Thyroid gland (tissue), 4 donors: ENCODE results near the gene FBXO31. TPM values are rescaled to one million over a fixed set of nuclear protein-coding genes. Genes with fewer than 3 reads are reported as not detected.
A peak's percentile ranks its signal among the peaks of the same experiment; 100 is the strongest.

Source experiments
- DNase-seq, 2 donors: peaks; one replicate each; pipeline ENCODE4 v3.0.0-alpha.2; 2019
- H3K27ac ChIP-seq, 3 donors: fragments of 200-600 bp; sonication (generic); 1 replicate in 2 of 3; 2 replicates in 1 of 3; pipeline ENCODE4 v1.5.1; 2016 to 2019; ENCODE audit warnings: mild to moderate bottlenecking in 1 of 3, moderate library complexity in 1 of 3
- H3K27me3 ChIP-seq: fragments of 200-600 bp; sonication (generic); one replicate; pipeline ENCODE4 v1.5.1; 2019
- H3K36me3 ChIP-seq, 2 donors: fragments of 200-600 bp; sonication (generic); one replicate each; pipeline ENCODE4 v1.5.1; 2016 to 2019
- H3K4me1 ChIP-seq, 2 donors: fragments of 200-600 bp; sonication (generic); one replicate each; pipeline ENCODE4 v1.5.1; 2017 to 2019
- H3K4me3 ChIP-seq, 3 donors: fragments of 200-600 bp; sonication (generic); replicated peaks in 1 of 3; 1 replicate in 2 of 3; 2 replicates in 1 of 3; pipeline ENCODE4 v1.5.1; 2016; ENCODE audit warnings: mild to moderate bottlenecking in 1 of 3
- H3K9me3 ChIP-seq: fragments of 200-600 bp; sonication (generic); one replicate; pipeline ENCODE4 v1.5.1; 2017
- POLR2A ChIP-seq, 2 donors: fragments of 450-650 bp; IDR thresholded peaks; one replicate each; pipeline ENCODE4 v1.6.1; 2017; ENCODE audit warnings: antibody characterized with exemption in 2 of 2, mild to moderate bottlenecking in 2 of 2, moderate library complexity in 1 of 2
- WGBS, 2 donors: methylation state at CpG; one replicate each; pipeline ENCODE4 v1.1.5; 2017; 5-methylcytosine and 5-hydroxymethylcytosine counted together
- intact Hi-C: fragments of 100-400 bp; cut with DNase I; formaldehyde crosslinking; loops from one replicate; pipeline ENCODE4 v1.15.1; 2023
- total RNA-seq, 4 donors: library from RNA; depleted of rRNA; stranded (reverse); fragments of >200 nt; gene quantifications; one replicate each; pipeline ENCODE4 v1.2.3, GENCODE V29; 2016
- TF ChIP-seq, protein P1 (sequence below), 6 experiments: fragments of 200-600 bp in 3 of 6; fragments of 450-650 bp in 3 of 6; sonication (generic) in 3 of 6; IDR thresholded peaks; one replicate each; pipeline ENCODE4 v1.5.1; 2016 to 2019; ENCODE audit warnings: antibody characterized with exemption in 6 of 6, mild to moderate bottlenecking in 2 of 6, inconsistent platforms in 1 of 6, moderate library complexity in 1 of 6

FBXO31 gene
- total RNA-seq, 4 donors from 2014 or later: 23.8 to 62.5 (median 54.9) TPM

DNA sequence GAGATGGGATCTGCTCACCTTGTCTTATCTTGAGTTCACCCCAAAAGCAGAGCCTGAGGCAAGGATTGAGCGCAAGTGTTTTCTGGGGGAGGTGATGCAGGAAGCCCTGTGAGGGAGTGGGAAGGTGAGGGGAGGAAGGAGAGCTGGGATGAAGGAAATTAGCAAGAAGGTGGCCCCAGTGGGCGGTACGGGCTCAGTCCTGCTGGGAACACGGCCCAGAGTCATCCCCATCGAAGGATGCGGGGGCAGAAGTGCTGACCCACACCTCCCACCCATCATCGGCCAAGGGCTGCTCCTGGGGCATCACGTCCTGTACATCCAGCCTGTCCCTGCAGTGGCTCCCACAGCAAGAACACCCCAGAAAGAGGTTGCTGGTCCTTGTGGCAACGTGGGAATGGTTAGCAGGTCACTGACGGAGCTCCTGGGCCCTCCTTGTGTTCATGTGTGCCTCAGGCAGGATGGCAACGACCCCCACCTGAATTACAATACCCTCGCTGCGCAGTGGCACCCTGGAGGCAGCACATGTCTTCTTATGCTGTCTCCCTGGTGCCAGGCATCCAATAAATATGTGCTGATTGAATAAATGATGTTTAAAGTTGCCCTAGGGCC is 84.6 kb downstream of the FBXO31 start:
- no peaks in the 10 kb centered on the region for H3K9me3 ChIP-seq
- intact Hi-C loops: no loop called here
- WGBS, 2 donors: 77 to 92% methylated on average over 13 of the region's 13 CpGs
- H3K27me3 ChIP-seq: no peaks in the 10 kb centered on the region
- H3K27ac ChIP-seq: no peak overlapping the region
- TF ChIP-seq, protein P1, sequence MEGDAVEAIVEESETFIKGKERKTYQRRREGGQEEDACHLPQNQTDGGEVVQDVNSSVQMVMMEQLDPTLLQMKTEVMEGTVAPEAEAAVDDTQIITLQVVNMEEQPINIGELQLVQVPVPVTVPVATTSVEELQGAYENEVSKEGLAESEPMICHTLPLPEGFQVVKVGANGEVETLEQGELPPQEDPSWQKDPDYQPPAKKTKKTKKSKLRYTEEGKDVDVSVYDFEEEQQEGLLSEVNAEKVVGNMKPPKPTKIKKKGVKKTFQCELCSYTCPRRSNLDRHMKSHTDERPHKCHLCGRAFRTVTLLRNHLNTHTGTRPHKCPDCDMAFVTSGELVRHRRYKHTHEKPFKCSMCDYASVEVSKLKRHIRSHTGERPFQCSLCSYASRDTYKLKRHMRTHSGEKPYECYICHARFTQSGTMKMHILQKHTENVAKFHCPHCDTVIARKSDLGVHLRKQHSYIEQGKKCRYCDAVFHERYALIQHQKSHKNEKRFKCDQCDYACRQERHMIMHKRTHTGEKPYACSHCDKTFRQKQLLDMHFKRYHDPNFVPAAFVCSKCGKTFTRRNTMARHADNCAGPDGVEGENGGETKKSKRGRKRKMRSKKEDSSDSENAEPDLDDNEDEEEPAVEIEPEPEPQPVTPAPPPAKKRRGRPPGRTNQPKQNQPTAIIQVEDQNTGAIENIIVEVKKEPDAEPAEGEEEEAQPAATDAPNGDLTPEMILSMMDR (IDR thresholded peaks at IDR 0.05): no peak
- TF ChIP-seq POLR2A (IDR thresholded peaks at IDR 0.05): no peak
- H3K4me1 ChIP-seq: no peaks in the 10 kb centered on the region
- no peak overlapping the region for H3K4me3 ChIP-seq
- no peaks in the 10 kb centered on the region for H3K36me3 ChIP-seq
- DNase-seq: no peak

DNA sequence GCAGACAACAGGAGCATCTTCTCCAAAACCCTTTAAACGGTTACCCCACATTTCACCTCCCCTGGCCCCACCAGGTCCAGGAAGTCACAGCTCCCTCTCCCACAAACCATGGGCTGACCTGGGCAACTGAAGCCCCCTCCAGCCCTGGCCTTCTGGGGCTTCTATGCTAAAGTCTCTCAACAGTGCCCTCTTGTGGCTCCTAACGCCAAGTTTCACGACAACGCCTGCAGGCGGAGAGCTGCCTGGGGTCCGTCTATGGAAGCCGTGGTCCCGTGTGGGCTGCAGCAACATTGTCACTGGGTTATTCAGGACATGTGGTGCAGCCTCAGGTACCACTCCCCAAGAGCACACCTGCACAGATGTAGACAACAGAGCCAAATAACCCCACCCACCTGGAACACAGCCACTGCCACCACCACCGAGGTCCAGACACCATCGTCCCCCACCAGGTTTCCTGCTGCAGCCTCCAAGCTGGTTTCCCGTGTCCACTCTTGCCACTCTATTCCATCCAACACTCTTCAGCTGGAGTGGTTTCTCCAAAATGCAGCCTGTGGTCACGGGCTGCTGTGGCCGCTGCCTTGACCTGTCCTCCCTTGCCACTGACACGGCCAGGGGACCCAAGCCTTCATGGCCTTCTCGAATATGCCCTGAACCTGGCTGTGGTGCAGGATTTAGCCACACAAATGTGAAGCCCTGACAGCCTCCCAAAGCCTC is 85.5 kb downstream of the FBXO31 start:
- intact Hi-C loops: no loop called here
- Histone ChIP-seq H3K4me1 (no peaks in the 10 kb centered on the region), H3K27ac (no peak overlapping the region), H3K36me3 (no peaks in the 10 kb centered on the region), H3K27me3 (no peaks in the 10 kb centered on the region), H3K9me3 (no peaks in the 10 kb centered on the region), H3K4me3 (no peak overlapping the region)
- peak in 1 of 2 donors; percentile 14 for DNase-seq
- WGBS, 2 donors: 49 to 51% methylated on average over 14 to 15 of the region's 15 CpGs
- TF ChIP-seq, protein P1 (IDR thresholded peaks at IDR 0.05): peak in 2 of 6 experiments; percentile 30 to 54
- TF ChIP-seq POLR2A (IDR thresholded peaks at IDR 0.05): no peak

DNA sequence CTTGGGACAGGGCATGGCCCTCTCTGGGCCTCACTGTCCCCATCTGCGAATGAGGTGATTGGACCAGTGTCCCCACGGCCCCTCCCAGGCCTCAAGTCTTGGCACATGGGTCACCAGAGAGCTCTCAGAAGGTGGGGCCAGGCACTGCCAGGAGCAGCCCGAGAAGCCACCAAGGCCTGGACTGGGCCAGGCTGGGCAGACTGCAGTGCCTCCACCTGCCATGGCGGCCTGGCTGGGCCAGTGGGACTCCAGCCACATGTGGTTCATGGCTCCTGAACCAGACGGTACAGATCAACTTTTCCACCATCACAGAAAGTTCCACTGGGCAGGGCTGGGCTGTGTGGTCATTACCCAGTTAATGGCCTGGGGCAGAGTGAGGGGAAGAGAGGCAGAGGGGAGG is 86.2 kb downstream of the FBXO31 start:
- H3K9me3 ChIP-seq: no peaks in the 10 kb centered on the region
- intact Hi-C loops: no loop called here
- H3K27ac ChIP-seq: no peak overlapping the region
- no peaks in the 10 kb centered on the region for H3K27me3 ChIP-seq
- no peak for DNase-seq
- no peaks in the 10 kb centered on the region for H3K4me1 ChIP-seq
- 76 to 89% methylated on average over 2 of the region's 5 CpGs for WGBS, 2 donors
- no peaks in the 10 kb centered on the region for H3K36me3 ChIP-seq
- no peak overlapping the region for H3K4me3 ChIP-seq
- no peak for TF ChIP-seq POLR2A (IDR thresholded peaks at IDR 0.05)
- TF ChIP-seq, protein P1 (IDR thresholded peaks at IDR 0.05): no peak

DNA sequence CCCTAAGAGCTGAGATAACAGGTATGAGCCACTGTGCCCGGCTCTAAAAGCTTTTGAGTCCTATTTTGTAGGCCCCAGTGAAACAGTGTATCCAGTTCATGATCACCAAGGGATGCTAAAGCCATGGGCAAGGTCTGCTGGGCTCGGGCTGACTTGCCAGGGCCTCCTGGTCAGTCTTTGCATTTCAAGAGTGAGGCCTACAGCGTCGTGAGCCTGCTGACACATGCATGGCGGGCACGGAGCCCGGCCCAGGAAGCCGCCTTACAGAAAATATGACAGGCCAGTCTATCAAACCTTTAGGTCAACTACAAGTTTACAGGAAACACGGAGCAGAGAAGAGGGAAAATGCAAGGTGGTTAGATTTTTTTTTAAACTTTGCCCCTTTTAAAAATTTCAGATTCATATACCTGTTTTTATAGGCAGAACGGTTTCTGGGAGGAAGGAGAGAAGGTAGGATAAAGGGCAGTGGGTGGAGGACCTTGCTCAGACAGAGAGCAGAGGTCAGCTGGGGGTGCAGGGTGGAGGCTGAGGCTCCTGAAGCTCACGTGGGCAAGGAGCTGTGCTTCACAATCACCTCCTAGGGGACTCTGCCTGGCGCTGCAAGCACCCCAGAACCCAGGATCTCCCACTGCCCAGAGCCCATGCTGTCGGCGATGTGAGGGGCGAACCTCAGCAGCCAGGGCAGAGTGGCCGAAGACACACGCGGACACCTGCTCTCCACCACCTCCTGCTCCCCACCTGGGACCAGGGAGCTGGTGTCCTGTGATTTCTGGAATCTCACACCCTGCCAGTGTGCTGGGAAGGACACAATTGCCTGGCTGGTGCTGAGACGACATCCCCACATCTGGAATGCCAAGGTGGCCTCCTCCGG is 87.7 kb downstream of the FBXO31 start:
- no peak for DNase-seq
- WGBS, 2 donors: 85 to 87% methylated on average over 19 to 20 of the region's 20 CpGs

More for the DNA sequence above, 87.7 kb downstream of the FBXO31 start:
- Histone ChIP-seq H3K27ac (no peak overlapping the region), H3K4me1 (no peaks in the 10 kb centered on the region), H3K9me3 (no peaks in the 10 kb centered on the region), H3K36me3 (no peaks in the 10 kb centered on the region), H3K4me3 (no peak overlapping the region), H3K27me3 (no peaks in the 10 kb centered on the region)
- intact Hi-C loops: no loop called here
- TF ChIP-seq, protein P1 (IDR thresholded peaks at IDR 0.05): no peak
- no peak for TF ChIP-seq POLR2A (IDR thresholded peaks at IDR 0.05)
